Retinal pigment epithelial cell (primary cell): ENCODE data around the gene ZNHIT1.

Experiments
- DNase-seq: peaks from one replicate; pipeline ENCODE4 v3.0.0-alpha.2; 2010; ENCODE audit warnings: low read depth
- H3K4me3 ChIP-seq: 2 replicates; pipeline ENCODE4 v1.5.1; 2011; ENCODE audit warnings: mild to moderate bottlenecking, low read length, control low read depth, moderate library complexity
- TF ChIP-seq, protein P1 (sequence below): conservative IDR thresholded peaks from 2 replicates; pipeline ENCODE4 v1.5.1; 2011; ENCODE audit warnings: low read depth, low read length, control low read depth, inconsistent platforms

The ZNHIT1 gene

DNA sequence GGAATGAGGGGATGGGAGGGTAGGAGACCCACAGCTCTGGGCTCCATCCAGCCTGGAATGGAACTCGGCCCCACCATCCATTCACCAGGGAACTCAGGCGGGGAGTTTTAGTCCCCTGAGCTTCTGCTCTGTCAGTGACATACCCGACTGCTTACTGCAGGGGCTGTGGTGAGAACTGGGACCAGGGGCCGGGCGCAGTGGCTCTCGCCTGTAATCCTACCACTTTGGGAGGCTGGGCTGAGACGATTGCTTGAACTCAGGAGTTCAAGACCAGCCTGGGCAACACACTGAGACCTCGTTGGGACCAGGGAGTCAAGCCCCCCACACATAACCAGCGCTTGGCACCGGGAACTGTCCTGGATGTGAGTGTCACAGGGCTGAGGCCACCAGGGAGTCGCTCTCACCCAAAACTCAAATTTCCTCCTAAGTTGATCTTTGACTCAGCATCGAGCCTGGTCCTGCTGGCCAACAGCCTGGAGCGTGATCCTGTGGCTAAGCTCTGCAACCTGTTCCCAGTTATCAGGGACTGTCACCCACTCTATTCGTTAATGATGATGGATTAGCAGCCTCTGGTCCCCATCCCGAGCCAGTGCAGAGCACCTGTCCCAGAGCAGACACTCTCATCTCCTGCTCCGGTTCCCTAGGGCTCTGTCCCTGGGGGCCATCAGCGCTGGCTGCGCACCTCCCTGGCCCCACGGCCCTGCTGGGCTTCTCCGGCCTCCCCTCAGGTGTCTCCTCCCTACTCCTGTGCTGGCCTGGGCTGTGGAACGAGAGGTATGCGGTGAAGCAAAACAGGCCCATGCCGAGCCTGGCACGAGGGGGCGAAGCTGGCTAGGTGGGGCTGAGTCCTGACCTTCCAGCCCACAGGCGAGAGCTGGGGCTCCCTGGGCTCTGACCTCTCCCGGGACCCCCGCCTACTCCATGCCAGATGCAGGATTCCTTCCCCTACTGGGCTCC, 20.5 kb downstream of the ZNHIT1 start:
- H3K4me3 ChIP-seq, result no peak overlapping the region
- TF ChIP-seq, protein P1, sequence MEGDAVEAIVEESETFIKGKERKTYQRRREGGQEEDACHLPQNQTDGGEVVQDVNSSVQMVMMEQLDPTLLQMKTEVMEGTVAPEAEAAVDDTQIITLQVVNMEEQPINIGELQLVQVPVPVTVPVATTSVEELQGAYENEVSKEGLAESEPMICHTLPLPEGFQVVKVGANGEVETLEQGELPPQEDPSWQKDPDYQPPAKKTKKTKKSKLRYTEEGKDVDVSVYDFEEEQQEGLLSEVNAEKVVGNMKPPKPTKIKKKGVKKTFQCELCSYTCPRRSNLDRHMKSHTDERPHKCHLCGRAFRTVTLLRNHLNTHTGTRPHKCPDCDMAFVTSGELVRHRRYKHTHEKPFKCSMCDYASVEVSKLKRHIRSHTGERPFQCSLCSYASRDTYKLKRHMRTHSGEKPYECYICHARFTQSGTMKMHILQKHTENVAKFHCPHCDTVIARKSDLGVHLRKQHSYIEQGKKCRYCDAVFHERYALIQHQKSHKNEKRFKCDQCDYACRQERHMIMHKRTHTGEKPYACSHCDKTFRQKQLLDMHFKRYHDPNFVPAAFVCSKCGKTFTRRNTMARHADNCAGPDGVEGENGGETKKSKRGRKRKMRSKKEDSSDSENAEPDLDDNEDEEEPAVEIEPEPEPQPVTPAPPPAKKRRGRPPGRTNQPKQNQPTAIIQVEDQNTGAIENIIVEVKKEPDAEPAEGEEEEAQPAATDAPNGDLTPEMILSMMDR, result no peak
- DNase-seq, result no peak

DNA sequence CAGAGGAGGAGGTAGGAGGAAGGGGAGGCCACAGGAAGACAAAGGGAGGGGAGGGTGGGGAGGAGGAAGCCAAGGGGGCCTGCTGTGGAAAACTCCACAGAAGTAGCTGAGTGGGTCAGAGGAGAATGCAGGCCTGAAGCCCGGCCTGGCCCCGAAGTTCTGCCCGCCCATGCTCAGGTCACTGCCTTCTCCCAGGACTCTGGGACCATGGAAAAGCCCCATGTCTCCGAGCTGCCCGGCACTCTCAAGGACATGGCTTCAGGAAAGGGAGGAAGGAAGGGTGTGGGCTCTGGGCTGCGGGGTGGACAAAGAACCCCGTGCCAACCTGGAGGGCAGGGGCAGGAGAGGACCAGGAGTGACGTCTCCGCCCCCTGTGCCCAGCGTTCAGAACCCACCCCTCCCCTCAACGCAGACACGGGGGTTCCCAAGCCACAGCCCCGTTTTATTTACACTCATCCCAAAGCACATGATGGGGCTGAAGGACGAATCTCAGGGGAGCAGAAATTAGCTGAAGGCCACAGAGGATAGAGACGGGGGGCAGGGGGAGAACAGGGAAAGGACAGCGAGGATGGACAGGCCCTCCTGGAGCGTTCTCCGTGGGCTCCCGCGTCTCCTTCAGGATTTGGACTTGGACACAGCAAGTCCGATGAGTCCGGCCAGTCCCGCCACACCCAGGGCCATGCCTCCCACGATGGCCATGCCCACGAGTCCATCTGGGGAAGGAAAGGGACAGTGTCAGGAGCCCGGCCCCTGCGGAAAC, 21.4 kb downstream of the ZNHIT1 start:
- TF ChIP-seq, protein P1, result no peak
- no peak overlapping the region for H3K4me3 ChIP-seq
- no peak for DNase-seq

DNA sequence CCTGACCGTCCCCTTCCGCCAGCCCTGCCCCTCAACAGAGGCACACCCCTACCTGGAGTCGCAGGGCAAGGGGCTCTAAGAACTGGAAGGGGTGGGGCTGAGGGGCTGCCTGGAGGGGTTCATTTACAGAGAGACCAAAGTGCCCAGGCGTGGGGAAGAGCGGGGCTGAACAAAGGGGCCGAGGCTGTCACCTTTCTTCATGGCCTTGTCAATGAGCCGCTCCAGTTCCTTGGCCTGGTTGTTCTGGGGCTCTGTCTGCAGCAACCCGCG, 21.9 kb downstream of the ZNHIT1 start:
- no peak for DNase-seq
- no peak overlapping the region for H3K4me3 ChIP-seq
- TF ChIP-seq, protein P1, result no peak

DNA sequence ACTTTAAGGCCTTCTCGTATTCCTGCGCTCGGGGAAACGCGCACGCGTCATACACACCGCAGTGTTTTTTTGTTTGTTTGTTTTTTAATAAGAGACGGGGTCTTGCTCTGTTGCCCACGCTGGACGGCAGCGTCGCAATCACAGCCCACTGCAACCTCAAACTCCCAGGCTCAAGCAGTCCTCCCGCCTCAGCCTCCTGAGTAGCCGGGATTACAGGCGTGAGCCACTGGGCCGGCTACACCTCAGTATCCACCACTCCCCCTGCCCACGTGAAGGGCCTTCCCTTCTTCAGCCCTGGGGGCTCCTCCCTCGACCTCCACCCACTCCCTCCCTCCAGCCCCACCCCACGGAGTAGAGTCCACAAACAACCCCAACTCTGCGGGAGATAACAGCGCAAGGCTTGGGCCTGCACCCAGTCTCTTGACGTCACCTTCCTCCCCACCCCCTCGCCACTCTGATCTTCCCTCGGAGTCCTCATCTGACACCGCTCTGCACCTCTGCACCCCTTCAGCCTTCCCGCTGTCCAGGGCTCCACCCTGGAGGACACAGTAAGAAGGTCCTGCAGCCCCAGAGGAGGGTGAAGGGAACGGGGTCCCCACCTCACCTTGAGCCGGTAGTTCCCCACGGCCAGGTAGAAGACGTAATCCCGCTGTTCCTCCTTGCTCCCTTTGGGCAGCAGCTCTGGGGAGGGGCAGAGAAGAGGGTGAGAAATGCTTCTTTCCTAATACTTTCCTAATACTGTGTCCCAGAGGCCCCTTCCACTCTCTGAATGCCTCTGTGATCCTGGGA, 22.5 kb downstream of the ZNHIT1 start:
- no peak for DNase-seq
- no peak overlapping the region for H3K4me3 ChIP-seq
- TF ChIP-seq, protein P1, result no peak

DNA sequence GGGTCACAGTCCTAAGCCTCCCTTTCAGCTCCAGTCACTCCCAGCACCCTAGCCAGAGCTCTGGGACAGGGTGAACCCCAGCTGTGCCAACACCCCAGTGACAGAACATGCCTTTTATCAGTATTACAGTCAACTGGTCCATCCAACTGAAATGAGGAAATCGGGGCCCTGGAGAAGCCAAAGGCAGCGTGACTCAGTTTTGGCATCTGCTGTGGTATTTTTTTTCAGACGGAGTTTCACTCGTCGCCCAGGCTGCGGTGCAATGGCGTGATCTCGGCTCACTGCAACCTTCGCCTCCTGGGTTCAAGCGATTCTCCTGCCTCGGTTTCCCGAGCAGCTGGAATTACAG, 23.0 kb downstream of the ZNHIT1 start:
- no peak for DNase-seq
- TF ChIP-seq, protein P1, result no peak
- no peak overlapping the region for H3K4me3 ChIP-seq

DNA sequence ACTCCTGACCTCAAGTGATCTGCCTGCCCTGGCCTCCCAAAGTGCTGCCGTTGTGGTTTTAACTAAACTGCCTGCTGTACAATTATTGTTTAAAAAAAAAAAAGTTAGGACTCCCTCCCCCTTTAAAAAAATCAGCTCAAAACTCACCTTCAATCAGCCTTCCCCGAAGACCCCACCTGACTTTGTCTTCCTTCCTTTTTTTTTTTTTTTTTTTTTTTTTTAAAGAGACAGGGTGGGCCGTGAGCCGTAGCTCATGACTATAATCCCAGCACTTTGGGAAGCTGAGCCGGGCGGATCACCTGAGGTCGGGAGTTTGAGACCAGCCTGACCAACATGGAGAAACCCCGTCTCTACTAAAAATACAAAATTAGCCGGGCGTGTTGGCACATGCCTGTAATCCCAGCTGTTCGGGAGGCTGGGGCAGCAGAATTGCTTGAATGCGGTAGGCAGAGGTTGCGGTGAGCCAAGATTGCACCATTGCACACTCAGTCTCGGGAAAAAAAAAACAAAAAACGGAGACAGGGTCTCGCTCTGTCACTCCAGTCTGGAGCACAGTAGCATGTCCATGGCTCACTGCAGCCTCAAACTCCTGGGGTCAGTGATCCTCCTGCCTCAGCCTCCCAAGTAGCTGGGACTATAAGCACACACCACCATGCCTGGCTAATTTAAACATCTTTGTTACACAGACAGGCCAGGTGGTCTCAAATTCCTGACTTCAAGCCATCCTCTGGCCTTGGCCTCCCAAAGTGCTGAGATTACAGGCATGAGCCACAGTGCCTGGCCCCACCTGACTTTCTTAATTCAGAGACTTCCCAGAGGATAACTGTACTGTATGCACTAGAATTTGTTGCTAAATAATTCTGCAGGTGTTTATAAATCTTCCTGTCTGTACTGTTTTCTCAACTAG, 23.7 kb downstream of the ZNHIT1 start:
- no peak for DNase-seq
- no peak overlapping the region for H3K4me3 ChIP-seq

More for the DNA sequence above, 23.7 kb downstream of the ZNHIT1 start:
- TF ChIP-seq, protein P1, result no peak
